Duodenal mucosa (tissue), 2 donors: Measurements from ENCODE around the gene PPP1R7.

Experiments
- H3K27ac ChIP-seq: one replicate; pipeline ENCODE4 v1.7.0; 2013; ENCODE audit warnings: low read depth, low read length
- H3K27me3 ChIP-seq, 2 donors: one replicate each; pipeline ENCODE4 v1.7.0; 2013; ENCODE audit warnings: low read length in 2 of 2, control low read depth in 1 of 2; ENCODE audit not compliant: insufficient read depth in 2 of 2, control insufficient read depth in 1 of 2
- H3K36me3 ChIP-seq, 2 donors: one replicate each; pipeline ENCODE4 v1.7.0; 2013; ENCODE audit warnings: low read length in 2 of 2, control low read depth in 1 of 2; ENCODE audit not compliant: insufficient read depth in 2 of 2, control insufficient read depth in 1 of 2
- H3K4me1 ChIP-seq, 2 donors: one replicate each; pipeline ENCODE4 v1.7.0; 2013; ENCODE audit warnings: low read length in 2 of 2, control low read depth in 1 of 2; ENCODE audit not compliant: insufficient read depth in 2 of 2, control insufficient read depth in 1 of 2
- H3K4me3 ChIP-seq, 2 donors: one replicate each; pipeline ENCODE4 v1.7.0; 2013; ENCODE audit warnings: low read length in 2 of 2, low read depth in 1 of 2
- H3K9ac ChIP-seq, 2 donors: one replicate each; pipeline ENCODE4 v1.7.0; 2013; ENCODE audit warnings: low read length in 2 of 2, low read depth in 1 of 2
- H3K9me3 ChIP-seq, 2 donors: one replicate each; pipeline ENCODE4 v1.7.0; 2013; ENCODE audit warnings: low read length in 2 of 2, control low read depth in 1 of 2; ENCODE audit not compliant: control insufficient read depth in 1 of 2

Gene PPP1R7

DNA sequence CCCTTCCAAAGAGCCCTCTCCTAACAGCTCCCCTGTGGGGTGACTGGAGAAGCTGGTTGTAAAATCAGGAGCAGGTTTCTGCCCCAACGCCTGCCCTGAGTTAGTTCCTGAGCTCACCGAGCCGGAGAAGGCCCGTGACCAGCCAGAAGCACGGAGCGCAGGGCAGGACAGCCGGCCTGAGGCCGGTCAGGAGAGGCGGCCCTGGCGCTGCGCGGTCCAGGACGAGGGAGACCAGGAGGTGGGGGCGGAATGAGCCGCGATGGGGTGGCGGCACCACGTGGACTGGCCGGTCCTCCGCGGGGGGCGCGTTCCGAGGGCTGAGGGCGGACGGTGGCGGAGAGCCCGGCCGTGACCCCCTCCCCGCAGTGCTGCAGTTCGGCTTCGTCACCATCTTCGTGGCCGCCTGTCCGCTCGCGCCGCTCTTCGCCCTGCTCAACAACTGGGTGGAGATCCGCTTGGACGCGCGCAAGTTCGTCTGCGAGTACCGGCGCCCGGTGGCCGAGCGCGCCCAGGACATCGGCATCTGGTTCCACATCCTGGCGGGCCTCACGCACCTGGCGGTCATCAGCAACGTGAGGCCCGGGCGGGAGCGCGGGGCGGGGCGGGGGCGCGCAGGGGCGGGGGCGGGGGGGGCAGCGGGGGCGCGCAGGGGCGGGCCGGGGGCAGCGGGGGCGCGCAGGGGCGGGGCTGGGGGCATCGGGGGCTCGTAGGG, 67.2 kb downstream of the PPP1R7 start:
- Histone ChIP-seq H3K9me3 (no peaks in the 10 kb centered on the region), H3K27me3 (no peaks in the 10 kb centered on the region), H3K4me3 (peak overlapping the region; percentile 52 to 54), H3K27ac (peak overlapping the region; percentile 62), H3K9ac (no peak overlapping the region), H3K36me3 (no peaks in the 10 kb centered on the region), H3K4me1 (peaks cover 4 to 7% of the 10 kb centered on the region in 2 donors)

DNA sequence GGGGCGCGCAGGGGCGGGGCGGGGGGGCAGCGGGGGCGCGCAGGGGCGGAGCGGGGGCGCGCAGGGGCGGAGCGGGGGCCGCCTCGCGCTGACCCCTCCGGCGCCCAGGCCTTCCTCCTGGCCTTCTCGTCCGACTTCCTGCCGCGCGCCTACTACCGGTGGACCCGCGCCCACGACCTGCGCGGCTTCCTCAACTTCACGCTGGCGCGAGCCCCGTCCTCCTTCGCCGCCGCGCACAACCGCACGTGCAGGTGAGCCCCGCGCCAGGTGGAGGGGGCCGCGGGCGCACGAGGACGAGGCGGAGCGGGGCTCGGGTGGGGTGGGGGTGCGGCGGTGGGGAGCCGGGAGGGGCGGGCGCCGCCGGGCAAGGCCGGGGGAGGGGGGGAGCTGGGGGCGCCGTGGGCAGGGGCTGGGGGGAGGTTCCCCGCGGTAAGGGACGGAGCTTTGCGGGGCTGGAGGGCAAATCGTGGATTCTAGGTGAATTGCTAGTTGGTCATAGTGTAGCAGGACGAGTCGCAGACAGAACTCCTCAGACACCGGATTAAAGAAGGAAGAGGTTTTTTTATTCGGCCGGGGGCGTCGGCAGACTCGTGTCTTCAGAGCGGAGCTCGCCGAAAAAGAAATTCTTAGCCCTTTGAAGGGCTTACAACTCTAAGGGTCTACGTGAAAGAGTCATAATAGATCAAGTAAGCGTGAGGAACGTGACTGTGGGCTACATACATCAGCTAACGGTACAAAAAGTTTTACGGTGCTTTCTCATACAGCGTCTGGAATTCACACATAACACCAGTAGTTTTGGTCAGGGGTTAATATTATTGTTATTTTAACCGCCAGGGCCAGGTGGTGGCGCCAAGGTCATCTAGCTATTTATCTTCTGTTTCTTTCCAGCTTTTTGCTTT, 68.1 kb downstream of the PPP1R7 start:
- peak overlapping the region in 1 of 2 donors; percentile 12 for H3K9ac ChIP-seq
- no peaks in the 10 kb centered on the region for H3K9me3 ChIP-seq
- no peaks in the 10 kb centered on the region for H3K27me3 ChIP-seq
- H3K4me3 ChIP-seq: peak overlapping the region; percentile 55 to 60
- H3K4me1 ChIP-seq: peaks cover 4 to 8% of the 10 kb centered on the region in 2 donors
- no peak overlapping the region for H3K27ac ChIP-seq
- no peaks in the 10 kb centered on the region for H3K36me3 ChIP-seq

DNA sequence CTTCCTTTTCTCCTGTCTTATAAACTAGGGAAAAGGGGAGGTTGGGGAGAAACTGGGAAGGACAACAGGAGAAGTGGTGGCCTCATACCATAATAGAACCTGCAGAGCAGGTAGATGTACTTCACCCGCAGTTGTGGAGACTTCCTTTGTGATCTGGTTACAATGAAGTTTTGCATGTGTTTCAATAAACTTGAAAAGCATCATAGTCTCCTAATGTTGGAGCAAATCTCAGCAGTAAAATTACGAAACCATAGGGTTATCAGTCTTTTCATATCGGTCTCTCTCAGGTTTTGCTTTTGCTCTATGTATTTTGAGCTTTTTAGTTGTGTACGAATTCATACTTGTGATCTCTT, 68.7 kb downstream of the PPP1R7 start:
- Histone ChIP-seq H3K9ac (no peak overlapping the region), H3K36me3 (no peaks in the 10 kb centered on the region), H3K27ac (no peak overlapping the region), H3K9me3 (no peaks in the 10 kb centered on the region), H3K27me3 (no peaks in the 10 kb centered on the region), H3K4me3 (peak overlapping the region; percentile 55 to 60), H3K4me1 (peaks cover 4 to 15% of the 10 kb centered on the region in 2 donors)

DNA sequence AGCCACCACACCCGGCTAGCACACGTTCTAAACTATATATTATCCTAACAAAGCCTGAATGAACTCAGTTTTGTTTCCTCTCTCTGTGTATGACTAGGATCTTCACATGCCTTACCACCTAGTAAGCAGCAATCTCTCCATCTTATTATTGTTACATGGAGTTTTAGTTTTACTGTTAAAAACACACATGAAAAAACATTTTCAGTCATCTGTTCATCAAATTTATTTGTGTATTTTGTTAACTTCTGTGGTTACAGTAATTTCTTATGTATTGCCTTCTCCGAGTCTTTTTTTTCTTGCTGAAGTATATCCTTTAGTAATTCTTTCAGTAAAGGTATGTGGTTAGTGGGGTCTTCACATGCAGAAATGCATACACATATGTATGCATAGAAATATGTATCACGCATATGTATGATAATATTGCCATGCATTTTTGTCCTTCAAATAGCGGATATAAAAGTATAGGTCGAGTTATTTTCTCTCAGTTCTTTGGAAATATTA, 69.6 kb downstream of the PPP1R7 start:
- Histone ChIP-seq H3K36me3 (no peaks in the 10 kb centered on the region), H3K27ac (no peak overlapping the region), H3K27me3 (no peaks in the 10 kb centered on the region), H3K9ac (no peak overlapping the region), H3K9me3 (no peaks in the 10 kb centered on the region), H3K4me3 (no peak overlapping the region), H3K4me1 (peaks cover 10 to 20% of the 10 kb centered on the region in 2 donors)

DNA sequence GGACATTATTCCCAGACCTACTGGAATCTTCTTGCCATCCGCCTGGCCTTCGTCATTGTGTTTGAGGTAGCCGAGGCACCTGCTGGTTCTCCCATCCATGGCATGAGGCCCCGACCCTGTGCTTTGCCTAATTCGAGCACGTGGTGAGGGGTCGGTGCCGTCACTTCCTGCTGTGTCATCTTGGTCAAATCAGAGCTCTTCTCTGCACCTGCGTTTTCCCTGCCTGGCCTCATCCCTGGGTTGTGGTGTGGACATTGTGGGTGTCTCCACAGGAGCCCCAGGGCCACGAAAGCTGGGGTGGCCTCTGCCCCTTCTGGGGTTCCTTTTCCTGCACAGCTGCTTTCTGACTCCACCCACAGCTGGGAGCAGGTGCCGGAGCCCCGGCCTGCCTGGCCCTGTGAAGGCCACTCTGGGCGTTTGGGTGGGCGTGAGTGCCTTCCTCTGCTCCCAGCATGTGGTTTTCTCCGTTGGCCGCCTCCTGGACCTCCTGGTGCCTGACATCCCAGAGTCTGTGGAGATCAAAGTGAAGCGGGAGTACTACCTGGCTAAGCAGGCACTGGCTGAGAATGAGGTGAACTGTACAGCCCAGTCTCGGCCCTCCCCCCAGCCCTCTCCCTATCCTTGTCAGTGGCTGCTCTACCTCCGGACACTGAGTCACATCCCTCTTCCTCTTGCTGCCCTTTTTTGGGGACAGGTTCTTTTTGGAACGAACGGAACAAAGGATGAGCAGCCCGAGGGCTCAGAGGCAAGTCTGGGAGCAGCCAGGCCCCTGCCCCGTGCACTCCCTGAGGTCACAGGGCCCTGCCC, 73.1 kb downstream of the PPP1R7 start:
- Histone ChIP-seq H3K27ac (no peak overlapping the region), H3K9ac (no peak overlapping the region), H3K4me1 (peaks cover 10 to 20% of the 10 kb centered on the region in 2 donors)

DNA sequence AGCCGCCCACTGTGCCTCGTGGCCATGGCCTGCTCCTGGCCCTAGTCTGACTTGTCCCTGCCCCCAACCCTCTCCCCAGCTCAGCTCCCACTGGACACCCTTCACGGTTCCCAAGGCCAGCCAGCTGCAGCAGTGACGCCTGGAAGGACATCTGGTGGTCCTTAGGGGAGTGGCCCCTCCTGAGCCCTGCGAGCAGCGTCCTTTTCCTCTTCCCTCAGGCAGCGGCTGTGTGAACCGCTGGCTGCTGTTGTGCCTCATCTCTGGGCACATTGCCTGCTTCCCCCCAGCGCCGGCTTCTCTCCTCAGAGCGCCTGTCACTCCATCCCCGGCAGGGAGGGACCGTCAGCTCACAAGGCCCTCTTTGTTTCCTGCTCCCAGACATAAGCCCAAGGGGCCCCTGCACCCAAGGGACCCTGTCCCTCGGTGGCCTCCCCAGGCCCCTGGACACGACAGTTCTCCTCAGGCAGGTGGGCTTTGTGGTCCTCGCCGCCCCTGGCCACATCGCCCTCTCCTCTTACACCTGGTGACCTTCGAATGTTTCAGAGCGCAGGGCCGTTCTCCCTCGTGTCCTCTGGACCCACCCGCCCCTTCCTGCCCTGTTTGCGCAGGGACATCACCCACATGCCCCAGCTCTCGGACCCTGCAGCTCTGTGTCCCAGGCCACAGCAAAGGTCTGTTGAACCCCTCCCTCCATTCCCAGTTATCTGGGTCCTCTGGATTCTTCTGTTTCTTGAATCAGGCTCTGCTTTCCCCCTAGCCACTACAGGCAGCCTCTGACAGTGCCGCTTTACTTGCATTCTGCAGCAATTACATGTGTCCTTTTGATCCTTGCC, 74.0 kb downstream of the PPP1R7 start:
- Histone ChIP-seq H3K4me3 (no peak overlapping the region), H3K9me3 (no peaks in the 10 kb centered on the region), H3K27me3 (no peaks in the 10 kb centered on the region), H3K9ac (no peak overlapping the region), H3K4me1 (peaks cover 6 to 12% of the 10 kb centered on the region in 2 donors), H3K36me3 (peaks cover 26 to 36% of the 10 kb centered on the region in 2 donors), H3K27ac (no peak overlapping the region)

More for the DNA sequence above, 73.1 kb downstream of the PPP1R7 start:
- Histone ChIP-seq H3K9me3 (no peaks in the 10 kb centered on the region), H3K27me3 (no peaks in the 10 kb centered on the region), H3K4me3 (no peak overlapping the region), H3K36me3 (peaks cover 21 to 27% of the 10 kb centered on the region in 2 donors)

DNA sequence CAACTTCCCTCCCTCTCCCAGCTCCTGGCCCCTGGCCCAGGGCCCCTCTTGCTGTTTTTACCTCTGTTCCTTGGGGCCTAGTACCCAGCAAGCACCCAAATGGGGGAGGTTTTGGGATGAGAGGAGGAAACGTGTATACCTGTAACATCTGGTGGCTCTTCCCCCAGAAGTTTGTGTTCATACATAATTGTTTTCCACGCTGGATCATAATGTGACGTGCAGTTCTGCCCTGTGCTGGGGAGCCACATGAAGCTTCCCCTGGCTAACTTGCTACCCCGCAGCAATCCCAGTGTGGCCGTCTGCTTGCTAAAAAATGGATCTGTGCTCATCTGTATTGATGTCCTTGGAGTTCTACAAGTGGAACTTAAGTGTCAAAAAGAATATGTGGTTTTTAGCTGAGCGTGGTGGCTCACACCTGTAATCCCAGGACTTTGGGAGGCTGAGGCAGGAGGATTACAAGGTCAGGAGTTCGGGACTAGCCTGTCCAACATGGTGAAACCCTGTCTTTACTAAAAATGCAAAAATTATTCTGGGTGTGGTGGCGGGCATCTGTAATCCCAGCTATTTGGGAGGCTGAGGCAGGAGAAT, 74.7 kb downstream of the PPP1R7 start:
- Histone ChIP-seq H3K36me3 (peaks cover 31 to 43% of the 10 kb centered on the region in 2 donors), H3K9ac (no peak overlapping the region), H3K27ac (no peak overlapping the region), H3K4me1 (peaks cover 5 to 12% of the 10 kb centered on the region in 2 donors), H3K27me3 (no peaks in the 10 kb centered on the region), H3K9me3 (no peaks in the 10 kb centered on the region), H3K4me3 (no peak overlapping the region)

DNA sequence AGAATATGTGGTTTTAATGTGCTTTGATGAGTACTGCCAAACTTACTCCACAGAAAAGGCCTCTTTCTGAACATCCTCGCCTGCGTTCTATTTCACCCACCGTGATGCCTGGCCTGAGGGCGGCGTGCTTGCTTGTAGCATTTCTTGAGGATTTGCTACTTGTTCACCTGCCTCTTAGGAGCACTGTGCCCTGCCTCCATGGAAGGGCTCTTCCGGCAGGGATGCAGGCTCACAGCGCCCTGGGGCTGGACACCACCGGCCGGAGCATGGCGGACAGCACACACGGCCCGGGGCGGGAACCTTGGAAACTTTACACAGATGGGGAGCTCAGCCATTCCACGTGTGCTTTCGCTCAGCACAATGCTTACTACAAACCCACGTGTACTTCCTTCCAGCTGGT, 75.3 kb downstream of the PPP1R7 start:
- H3K27ac ChIP-seq: no peak overlapping the region
- H3K9me3 ChIP-seq: no peaks in the 10 kb centered on the region
- no peaks in the 10 kb centered on the region for H3K27me3 ChIP-seq
- no peak overlapping the region for H3K9ac ChIP-seq
- H3K4me3 ChIP-seq: no peak overlapping the region
- peaks cover 5 to 12% of the 10 kb centered on the region in 2 donors for H3K4me1 ChIP-seq
- peaks cover 37 to 49% of the 10 kb centered on the region in 2 donors for H3K36me3 ChIP-seq

DNA sequence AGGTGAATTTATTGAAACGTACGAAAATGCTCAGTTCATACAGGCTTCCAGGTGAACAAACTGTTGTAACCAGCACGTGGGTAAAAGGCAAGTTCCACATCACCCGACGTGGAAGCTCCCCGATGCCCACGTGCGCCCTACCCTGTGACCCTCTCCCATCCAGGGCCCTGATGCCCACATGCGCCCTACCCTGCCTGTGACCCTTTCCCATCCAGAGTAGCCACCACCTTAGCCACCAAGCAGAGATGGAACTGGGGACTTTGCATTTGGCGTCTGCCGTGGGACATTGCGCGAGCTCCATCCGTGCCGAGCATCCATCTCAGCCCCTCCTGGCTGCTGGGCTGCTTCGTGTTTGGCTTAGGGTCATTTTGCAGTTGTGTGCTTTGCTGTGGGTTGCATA, 75.7 kb downstream of the PPP1R7 start:
- no peaks in the 10 kb centered on the region for H3K9me3 ChIP-seq
- H3K27ac ChIP-seq: no peak overlapping the region
- peaks cover 39 to 53% of the 10 kb centered on the region in 2 donors for H3K36me3 ChIP-seq
- no peaks in the 10 kb centered on the region for H3K27me3 ChIP-seq
- H3K4me1 ChIP-seq: peaks cover 5 to 12% of the 10 kb centered on the region in 2 donors
- no peak overlapping the region for H3K4me3 ChIP-seq
- H3K9ac ChIP-seq: no peak overlapping the region
